ENCODE measurements around the gene TM9SF2.

The TM9SF2 gene

DNA sequence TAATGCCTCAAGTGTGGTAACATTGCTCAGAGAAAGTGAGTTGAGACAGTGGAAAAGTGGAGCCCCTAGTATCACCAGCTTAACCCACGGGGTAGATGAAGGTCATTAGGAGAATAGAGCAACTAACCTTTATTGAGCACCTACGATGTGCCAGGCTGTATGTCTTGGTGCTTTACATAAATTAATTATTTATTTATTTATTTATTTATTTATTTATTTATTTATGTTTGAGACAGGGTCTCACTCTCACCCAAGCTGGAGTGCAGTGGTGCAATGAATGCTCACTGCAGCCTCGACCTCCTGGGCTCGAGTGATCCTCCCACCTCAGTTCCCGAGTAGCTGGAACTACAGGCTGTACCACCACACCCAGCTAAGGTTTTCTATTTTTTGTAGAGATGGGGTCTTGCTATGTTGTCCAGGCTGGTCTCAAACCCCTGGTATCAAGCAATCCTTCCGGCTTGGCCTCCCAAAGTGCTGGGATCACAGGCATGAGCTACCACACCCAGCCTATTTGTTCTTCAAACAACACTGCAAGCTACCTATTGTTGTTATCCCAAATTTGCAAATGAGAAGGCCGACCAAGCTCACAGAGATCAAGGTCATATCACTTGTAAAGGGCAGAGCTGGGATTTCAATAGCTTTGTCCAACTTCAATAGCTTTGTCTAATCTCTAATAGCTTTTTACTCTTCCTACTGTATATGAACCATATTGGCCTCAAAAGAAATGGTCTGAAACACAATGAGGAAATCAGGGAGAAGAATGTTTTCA lies 79.4 kb downstream of the TM9SF2 start:
- no peak overlapping the region for H3K27ac ChIP-seq
- TF ChIP-seq, protein P1, sequence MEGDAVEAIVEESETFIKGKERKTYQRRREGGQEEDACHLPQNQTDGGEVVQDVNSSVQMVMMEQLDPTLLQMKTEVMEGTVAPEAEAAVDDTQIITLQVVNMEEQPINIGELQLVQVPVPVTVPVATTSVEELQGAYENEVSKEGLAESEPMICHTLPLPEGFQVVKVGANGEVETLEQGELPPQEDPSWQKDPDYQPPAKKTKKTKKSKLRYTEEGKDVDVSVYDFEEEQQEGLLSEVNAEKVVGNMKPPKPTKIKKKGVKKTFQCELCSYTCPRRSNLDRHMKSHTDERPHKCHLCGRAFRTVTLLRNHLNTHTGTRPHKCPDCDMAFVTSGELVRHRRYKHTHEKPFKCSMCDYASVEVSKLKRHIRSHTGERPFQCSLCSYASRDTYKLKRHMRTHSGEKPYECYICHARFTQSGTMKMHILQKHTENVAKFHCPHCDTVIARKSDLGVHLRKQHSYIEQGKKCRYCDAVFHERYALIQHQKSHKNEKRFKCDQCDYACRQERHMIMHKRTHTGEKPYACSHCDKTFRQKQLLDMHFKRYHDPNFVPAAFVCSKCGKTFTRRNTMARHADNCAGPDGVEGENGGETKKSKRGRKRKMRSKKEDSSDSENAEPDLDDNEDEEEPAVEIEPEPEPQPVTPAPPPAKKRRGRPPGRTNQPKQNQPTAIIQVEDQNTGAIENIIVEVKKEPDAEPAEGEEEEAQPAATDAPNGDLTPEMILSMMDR (conservative IDR thresholded peaks at IDR 0.05), result no peak
- TF ChIP-seq ZFX (IDR thresholded peaks at IDR 0.05), result no peak

DNA sequence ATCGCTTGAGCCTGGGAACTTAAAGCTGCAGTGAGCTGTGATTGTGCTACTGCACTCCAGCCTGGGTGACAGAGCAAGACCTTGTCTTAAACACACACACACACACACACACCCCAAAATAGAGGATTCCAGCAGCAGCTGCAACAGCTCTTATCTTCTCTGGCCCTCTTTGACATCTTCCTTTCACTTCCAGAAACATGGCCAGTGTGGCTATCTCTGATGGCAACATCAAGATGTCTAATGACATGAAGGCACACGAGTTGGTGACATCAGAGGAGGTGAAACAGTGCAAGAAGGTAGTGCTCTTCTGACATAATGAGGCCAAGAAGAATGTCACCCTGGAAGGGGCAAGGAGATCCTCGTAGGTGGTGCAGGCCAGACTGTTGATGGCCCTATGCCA lies 81.2 kb downstream of the TM9SF2 start:
- TF ChIP-seq, protein P1 (conservative IDR thresholded peaks at IDR 0.05), result no peak
- TF ChIP-seq ZFX (IDR thresholded peaks at IDR 0.05), result no peak
- H3K27ac ChIP-seq, result no peak overlapping the region

DNA sequence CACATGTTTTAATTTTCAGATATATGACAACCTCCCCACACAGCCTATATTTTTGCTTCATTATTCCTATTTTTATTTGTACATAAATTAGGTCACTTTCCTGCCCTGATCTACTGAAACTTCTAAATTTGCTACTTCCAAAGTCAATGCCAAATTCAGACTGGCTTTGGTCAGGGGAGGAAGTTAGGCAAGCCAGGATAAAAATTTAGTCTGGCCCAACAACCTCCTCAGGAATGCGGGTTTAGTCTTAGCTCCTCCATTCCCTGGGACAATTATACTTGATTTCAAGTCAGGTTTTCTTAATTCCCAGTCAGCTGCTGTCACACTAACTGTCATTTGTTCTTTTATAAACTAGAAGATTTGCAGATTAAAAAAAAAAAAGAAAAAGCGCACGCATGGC lies 84.3 kb downstream of the TM9SF2 start:
- no peak overlapping the region for H3K27ac ChIP-seq

DNA sequence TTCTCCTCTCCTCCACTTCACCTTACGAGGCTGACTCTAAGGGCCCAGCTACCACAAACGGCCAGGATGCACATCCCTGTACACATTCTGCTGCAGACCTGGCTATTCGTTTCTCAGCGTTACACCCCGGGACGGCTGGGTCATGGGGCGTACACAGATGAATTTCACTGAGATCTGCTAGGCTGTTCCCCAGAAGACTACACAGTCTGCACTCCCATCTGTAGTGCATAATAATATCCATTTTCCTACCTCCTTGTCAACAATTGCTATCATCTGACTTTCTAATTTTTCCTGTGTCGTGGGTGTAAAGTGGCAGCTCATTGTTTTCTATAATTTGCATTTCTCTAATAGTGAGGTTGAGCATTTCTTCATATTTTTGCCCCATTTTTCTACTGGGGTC lies 85.7 kb downstream of the TM9SF2 start:
- no peak for TF ChIP-seq ZFX (IDR thresholded peaks at IDR 0.05)
- TF ChIP-seq, protein P1 (conservative IDR thresholded peaks at IDR 0.05), result no peak

More for the DNA sequence above, 84.3 kb downstream of the TM9SF2 start:
- TF ChIP-seq ZFX (IDR thresholded peaks at IDR 0.05), result no peak
- TF ChIP-seq, protein P1 (conservative IDR thresholded peaks at IDR 0.05), result no peak

DNA sequence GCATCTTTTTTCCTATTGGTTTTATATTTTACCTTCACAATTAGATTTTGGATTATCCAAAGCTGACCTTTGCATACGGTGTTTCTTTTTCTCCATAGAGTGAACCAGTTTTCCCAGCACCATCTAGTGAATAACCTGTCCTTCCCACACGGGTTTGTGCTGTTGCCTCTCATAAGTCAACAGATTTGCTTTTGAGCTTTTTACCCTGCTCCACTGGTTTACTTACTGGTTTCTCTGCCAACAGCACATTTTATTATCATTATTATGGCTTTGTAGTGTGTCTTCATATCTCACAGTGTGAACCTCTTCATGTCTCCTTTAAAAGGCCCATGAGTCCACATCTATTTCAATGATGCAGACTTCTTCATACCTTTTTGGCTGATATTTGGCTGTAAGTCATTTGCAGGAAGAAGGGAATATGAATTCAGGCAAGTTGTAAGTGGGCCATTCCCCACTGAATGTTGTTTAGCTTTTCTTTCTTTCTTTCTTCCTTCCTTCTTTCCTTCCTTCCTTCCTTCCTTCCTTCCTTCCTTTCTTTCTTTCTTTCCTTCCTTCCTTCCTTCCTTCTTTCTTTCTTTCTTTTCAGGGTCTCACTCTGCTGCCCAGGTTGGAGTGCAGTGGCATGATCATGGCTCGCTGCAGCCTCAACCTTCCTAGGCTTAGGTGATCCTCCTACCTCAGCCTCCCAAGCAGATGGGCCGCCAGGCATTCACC lies 86.8 kb downstream of the TM9SF2 start:
- TF ChIP-seq ZFX (IDR thresholded peaks at IDR 0.05), result no peak
- TF ChIP-seq, protein P1 (conservative IDR thresholded peaks at IDR 0.05), result no peak
- no peak overlapping the region for H3K27ac ChIP-seq

More for the DNA sequence above, 85.7 kb downstream of the TM9SF2 start:
- H3K27ac ChIP-seq, result no peak overlapping the region

DNA sequence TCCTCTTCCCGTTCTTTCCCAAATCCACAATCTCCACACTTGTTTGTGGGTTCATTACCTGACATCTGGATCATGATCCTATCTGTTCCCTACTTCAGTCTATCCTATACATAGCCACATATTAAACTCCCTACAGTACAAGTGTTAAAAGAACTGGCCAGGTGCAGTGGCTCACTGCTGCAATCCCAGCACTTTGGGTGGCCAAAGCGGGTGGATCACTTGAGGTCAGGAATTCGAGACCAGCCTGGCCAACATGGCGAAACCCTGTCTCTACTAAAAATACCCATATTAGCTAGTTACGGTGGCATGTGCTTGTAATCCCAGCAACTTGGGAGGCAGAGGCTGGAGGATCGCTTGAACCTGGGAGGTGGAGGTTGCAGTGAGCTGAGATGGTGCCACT lies 88.3 kb downstream of the TM9SF2 start:
- no peak for TF ChIP-seq ZFX (IDR thresholded peaks at IDR 0.05)
- TF ChIP-seq, protein P1 (conservative IDR thresholded peaks at IDR 0.05), result no peak
- no peak overlapping the region for H3K27ac ChIP-seq

DNA sequence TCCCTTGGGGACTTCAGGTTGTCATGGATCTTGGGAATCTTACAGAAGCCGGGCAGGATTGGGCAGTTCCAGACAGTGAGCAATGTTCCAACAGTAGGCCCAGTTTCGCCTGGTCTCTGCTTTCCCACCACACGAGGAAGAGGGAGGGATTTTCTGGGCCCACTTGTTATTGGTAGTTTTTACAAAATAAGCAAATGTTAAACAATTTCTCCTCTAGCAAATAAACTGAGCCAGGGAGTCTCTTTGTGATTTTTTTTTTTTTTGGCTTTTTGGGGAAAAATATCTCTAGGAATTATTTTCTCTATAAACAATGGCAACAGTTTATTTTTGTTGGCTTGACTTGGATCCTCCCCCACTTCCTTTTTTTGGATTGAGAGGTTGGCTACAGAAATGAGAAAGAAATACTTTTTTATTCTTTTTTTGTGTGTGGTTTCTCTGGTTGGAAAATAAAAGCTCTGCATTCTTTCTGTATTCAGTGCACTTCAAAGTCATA lies 89.3 kb downstream of the TM9SF2 start:
- TF ChIP-seq ZFX (IDR thresholded peaks at IDR 0.05), result no peak
- TF ChIP-seq, protein P1 (conservative IDR thresholded peaks at IDR 0.05), result no peak
- no peak overlapping the region for H3K27ac ChIP-seq

Data from C4-2B (cell line).